Heart left ventricle (tissue), 16 donors: ENCODE measurements around the gene IZUMO2. TPM values are rescaled to one million over a fixed set of nuclear protein-coding genes. Genes with fewer than 3 reads are reported as not detected.

Experiments
- ATAC-seq, 4 donors: fragments of 200-7000 bp; cut with Tn5 transposase; one replicate each; pipeline ENCODE4 v1.9.1; 2020 to 2022; ENCODE audit warnings: moderate library complexity in 4 of 4, mild to moderate bottlenecking in 3 of 4, moderate number of reproducible peaks in 1 of 4
- DNase-seq, 5 donors: peaks; one replicate each; pipeline ENCODE4 v3.0.0-alpha.2; 2020
- H3K27ac ChIP-seq, 12 donors: fragments of 200-600 bp; sonication (generic) in 4 of 12; one replicate each; pipeline versions ENCODE4 v1.5.0 to v1.8.0; 2016 to 2022; ENCODE audit warnings: mild to moderate bottlenecking in 2 of 12
- H3K27me3 ChIP-seq, 9 donors: fragments of 200-600 bp; sonication (generic) in 2 of 9; one replicate each; pipeline versions ENCODE4 v1.5.1 to v1.8.0; 2016 to 2022; ENCODE audit warnings: mild to moderate bottlenecking in 3 of 9
- H3K36me3 ChIP-seq, 9 donors: fragments of 200-600 bp; sonication (generic) in 2 of 9; one replicate each; pipeline versions ENCODE4 v1.5.0 to v1.8.0; 2018 to 2022; ENCODE audit warnings: mild to moderate bottlenecking in 2 of 9
- H3K4me1 ChIP-seq, 12 donors: fragments of 200-600 bp; sonication (generic) in 4 of 12; one replicate each; pipeline versions ENCODE4 v1.5.0 to v1.8.0; 2016 to 2022; ENCODE audit warnings: mild to moderate bottlenecking in 3 of 12
- H3K4me3 ChIP-seq, 12 donors: fragments of 200-600 bp; sonication (generic) in 4 of 12; one replicate each; pipeline versions ENCODE4 v1.5.0 to v1.8.0; 2017 to 2022; ENCODE audit warnings: mild to moderate bottlenecking in 9 of 12, moderate library complexity in 4 of 12
- H3K9me3 ChIP-seq, 12 donors: fragments of 200-600 bp; sonication (generic) in 4 of 12; one replicate each; pipeline versions ENCODE4 v1.5.0 to v1.8.0; 2016 to 2022; ENCODE audit warnings: mild to moderate bottlenecking in 1 of 12
- POLR2A ChIP-seq, 2 donors: fragments of 450-650 bp; IDR thresholded peaks; one replicate each; pipeline ENCODE4 v1.6.1; 2017; ENCODE audit warnings: antibody characterized with exemption in 2 of 2, mild to moderate bottlenecking in 2 of 2, moderate library complexity in 2 of 2
- WGBS, 4 donors: extraction: QIAGEN DNeasy Blood & Tissue Kit in 2 of 4; methylation state at CpG; one replicate each; pipeline versions ENCODE4 v1.1.5 to v1.1.7; 2013 to 2018; 5-methylcytosine and 5-hydroxymethylcytosine counted together
- intact Hi-C, 10 donors: fragments of 100-400 bp; cut with DNase I; formaldehyde crosslinking; loops; one replicate each; pipeline versions ENCODE4 v1.11.1 to v1.14.2; 2022
- polyA plus RNA-seq, 2 donors: library from polyadenylated mRNA; stranded (reverse); fragments of 200-250 nt; gene quantifications; one replicate each; pipeline ENCODE4 v1.2.3, GENCODE V29; 2013
- total RNA-seq, 9 donors: library from RNA; depleted of rRNA in 2 of 9; stranded (reverse); fragments of >200 nt in 2 of 9; fragmentation: NEBNext Ultra II Directional in 3 of 9; extraction: Animal tissue kit (Norgen Biotek cat#: 25700) in 3 of 9; gene quantifications; one replicate each; pipeline versions ENCODE4 v1.1.0 to v1.2.4, GENCODE V29; 2016 to 2023
- TF ChIP-seq, protein P1 (sequence below), 12 donors: fragments of 200-600 bp; sonication (generic) in 4 of 12; IDR thresholded peaks; one replicate each; pipeline versions ENCODE4 v1.5.0 to v1.8.0; 2018 to 2022; ENCODE audit warnings: antibody characterized with exemption in 12 of 12, mild to moderate bottlenecking in 5 of 12
- donor health status: ischemic (EF 13 %, LVEDD 7.1; RV severe dilation, severe dysfunction).
- donor health status: healthy with polysubstance abuse.
- donor health status: DM: no; HTN: yes; CAD: no.
- donor health status: DM: no; HTN: no; CAD: no.
- donor health status: ischemic (EF 25% LVEDD 6.9; RV normal size, moderate dysfunction).
- donor health status: ischemic (EF 25% LVEDD 5.7; RV mildly dilated, moderate dysfunction).
- donor health status: healthy.
- donor health status: DM: yes; HTN: yes; CAD: no.
- donor health status: ischemic (EF 35%, LVEDD 5.7; RV mildly dilated, moderate dysfunction).
- donor health status: nonischemic (EF 11% LVEDD 7.7; RV severe dilation, severe dysfunction).
- donor health status: DM: yes; HTN: yes; CAD: no.
- donor health status: PGD.
- donor health status: ischemic (EF 29% LVEDD 5.4; RV normal size, mild dysfunction).
- donor health status: nonischemic (EF 23%, LVEDD 6.1; RV moderate dilation, normal function).

Gene IZUMO2
- total and polyA plus RNA-seq, 11 donors: not detected

DNA sequence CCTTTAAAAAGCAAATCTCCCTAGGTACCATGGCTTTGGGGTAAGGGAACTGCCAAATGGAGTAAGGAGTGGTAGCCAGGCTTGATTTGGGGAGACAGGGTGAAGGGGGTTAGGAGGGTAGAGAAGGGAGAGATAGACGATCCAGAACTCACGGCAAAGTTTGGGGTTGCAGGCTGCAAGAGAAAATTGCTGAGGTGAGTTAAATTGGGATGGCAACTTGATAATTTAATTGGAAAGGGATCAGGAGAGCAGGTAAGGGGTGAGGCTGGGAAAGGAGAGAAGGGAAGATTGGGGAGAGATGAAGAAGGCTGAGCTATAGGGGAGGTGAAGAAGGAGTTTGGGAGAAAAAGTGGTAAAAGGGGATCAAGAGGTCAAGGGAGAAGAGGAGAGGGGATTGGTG lies 4.0 kb downstream of the IZUMO2 start:
- Histone ChIP-seq H3K4me3 (no peak overlapping the region), H3K36me3 (no peaks in the 10 kb centered on the region), H3K27ac (no peak overlapping the region), H3K4me1 (peaks cover 0 to 4% (median 0%) of the 10 kb centered on the region in 12 donors), H3K9me3 (peaks cover 0 to 20% (median 5%) of the 10 kb centered on the region in 12 donors), H3K27me3 (peaks cover 0 to 11% (median 0%) of the 10 kb centered on the region in 9 donors)
- 89 to 94% (median 91%) methylated on average over 2 of the region's 2 CpGs for WGBS, 4 donors
- DNase-seq (no peak), ATAC-seq (no peak)
- intact Hi-C loops: no loop called here
- no peak for TF ChIP-seq POLR2A (IDR thresholded peaks at IDR 0.05)
- TF ChIP-seq, protein P1, sequence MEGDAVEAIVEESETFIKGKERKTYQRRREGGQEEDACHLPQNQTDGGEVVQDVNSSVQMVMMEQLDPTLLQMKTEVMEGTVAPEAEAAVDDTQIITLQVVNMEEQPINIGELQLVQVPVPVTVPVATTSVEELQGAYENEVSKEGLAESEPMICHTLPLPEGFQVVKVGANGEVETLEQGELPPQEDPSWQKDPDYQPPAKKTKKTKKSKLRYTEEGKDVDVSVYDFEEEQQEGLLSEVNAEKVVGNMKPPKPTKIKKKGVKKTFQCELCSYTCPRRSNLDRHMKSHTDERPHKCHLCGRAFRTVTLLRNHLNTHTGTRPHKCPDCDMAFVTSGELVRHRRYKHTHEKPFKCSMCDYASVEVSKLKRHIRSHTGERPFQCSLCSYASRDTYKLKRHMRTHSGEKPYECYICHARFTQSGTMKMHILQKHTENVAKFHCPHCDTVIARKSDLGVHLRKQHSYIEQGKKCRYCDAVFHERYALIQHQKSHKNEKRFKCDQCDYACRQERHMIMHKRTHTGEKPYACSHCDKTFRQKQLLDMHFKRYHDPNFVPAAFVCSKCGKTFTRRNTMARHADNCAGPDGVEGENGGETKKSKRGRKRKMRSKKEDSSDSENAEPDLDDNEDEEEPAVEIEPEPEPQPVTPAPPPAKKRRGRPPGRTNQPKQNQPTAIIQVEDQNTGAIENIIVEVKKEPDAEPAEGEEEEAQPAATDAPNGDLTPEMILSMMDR (IDR thresholded peaks at IDR 0.05): no peak

DNA sequence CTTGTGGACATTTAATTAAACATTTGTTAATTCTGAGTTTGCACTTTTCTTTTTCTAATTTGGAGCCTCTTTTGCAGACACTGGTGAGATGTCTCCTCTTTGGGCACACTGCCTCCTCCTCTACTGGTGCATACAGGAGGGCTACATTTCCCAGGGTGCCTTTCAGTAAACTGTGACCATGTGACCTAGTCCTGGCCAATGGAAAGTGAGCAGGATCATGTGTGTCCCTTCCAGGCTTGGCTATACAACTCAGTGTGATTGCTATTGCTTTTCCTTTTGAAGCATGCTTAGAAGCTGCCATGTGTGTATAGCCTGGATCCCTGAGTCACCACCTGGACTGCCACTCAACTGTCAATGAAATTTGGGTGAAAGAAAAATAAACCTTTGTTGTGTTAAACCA lies 4.5 kb downstream of the IZUMO2 start:
- no peak for ATAC-seq
- Histone ChIP-seq H3K9me3 (peaks cover 0 to 20% (median 5%) of the 10 kb centered on the region in 12 donors), H3K36me3 (no peaks in the 10 kb centered on the region), H3K27ac (no peak overlapping the region), H3K4me3 (no peak overlapping the region), H3K4me1 (peaks cover 0 to 4% (median 0%) of the 10 kb centered on the region in 12 donors), H3K27me3 (peaks cover 0 to 9% (median 0%) of the 10 kb centered on the region in 9 donors)
- TF ChIP-seq POLR2A (IDR thresholded peaks at IDR 0.05): no peak
- TF ChIP-seq, protein P1 (IDR thresholded peaks at IDR 0.05): no peak
- intact Hi-C loops: no loop called here
- no peak for DNase-seq

DNA sequence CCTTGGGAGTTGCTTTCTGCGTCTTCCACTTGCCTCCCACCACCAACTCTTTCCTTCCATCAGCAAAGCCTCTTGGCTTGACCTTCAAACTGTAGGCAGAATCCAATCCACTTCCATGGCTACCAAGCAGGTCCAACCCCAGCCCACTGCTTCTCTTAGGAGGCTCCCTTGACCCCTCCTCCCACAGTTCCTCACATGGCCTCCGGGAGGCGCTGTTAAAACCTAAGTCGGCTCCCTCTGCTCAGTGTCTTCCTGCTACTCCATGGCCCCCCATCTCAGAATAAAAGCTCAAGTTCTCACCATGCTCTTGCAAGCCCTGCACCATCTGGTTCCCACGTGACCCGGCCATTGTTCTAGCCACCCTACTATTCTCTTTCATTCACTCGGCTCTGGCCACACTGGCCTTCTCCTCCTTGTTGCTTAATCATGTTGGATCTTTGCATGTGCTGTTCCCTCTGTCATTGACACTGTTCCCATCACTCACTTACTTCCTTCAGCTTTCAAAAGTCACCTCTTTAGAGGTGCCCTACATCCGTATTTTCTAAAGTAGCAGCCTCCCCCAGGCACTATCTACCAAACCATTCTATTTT lies 7.5 kb downstream of the IZUMO2 start:
- H3K27ac ChIP-seq: no peak overlapping the region
- peaks cover 0 to 20% (median 5%) of the 10 kb centered on the region in 12 donors for H3K9me3 ChIP-seq
- H3K4me1 ChIP-seq: no peaks in the 10 kb centered on the region
- no peaks in the 10 kb centered on the region for H3K27me3 ChIP-seq
- WGBS, 4 donors: 78 to 89% (median 82%) methylated on average over 8 of the region's 8 CpGs
- H3K36me3 ChIP-seq: no peaks in the 10 kb centered on the region
- no peak overlapping the region for H3K4me3 ChIP-seq
- DNase-seq (no peak), ATAC-seq (no peak)
- intact Hi-C loops: no loop called here
- TF ChIP-seq, protein P1 (IDR thresholded peaks at IDR 0.05): no peak
- TF ChIP-seq POLR2A (IDR thresholded peaks at IDR 0.05): no peak

DNA sequence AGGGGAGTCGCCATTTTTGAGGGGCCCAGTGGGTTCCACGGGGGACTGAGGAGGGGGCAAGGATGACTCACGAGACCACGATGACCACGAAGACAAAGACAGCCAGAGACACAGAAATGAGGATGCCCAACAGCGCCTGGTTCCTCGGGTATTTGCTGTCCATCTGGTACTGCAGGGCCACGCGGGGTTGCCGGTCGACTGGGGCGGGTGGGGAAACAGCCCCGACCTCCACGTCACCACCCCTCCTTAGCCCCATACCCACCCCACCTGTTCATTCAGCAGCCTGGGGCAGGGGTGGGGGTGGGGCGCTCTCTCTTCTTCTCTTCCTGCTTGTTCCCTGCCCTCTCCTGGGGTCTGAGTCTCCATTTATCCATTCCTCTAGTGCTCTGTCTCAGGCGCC lies 8.6 kb downstream of the IZUMO2 start:
- H3K9me3 ChIP-seq: peaks cover 0 to 19% (median 5%) of the 10 kb centered on the region in 12 donors
- H3K36me3 ChIP-seq: no peaks in the 10 kb centered on the region
- no peak for DNase-seq
- intact Hi-C loops: no loop called here
- H3K4me1 ChIP-seq: no peaks in the 10 kb centered on the region
- ATAC-seq: no peak
- no peak for TF ChIP-seq POLR2A (IDR thresholded peaks at IDR 0.05)
- TF ChIP-seq, protein P1 (IDR thresholded peaks at IDR 0.05): no peak
- H3K4me3 ChIP-seq: no peak overlapping the region
- peaks cover 0 to under 1% (median 0%) of the 10 kb centered on the region in 9 donors for H3K27me3 ChIP-seq
- no peak overlapping the region for H3K27ac ChIP-seq
- 79 to 82% (median 81%) methylated on average over 16 of the region's 16 CpGs for WGBS, 4 donors
